Naive thymus-derived CD4-positive, alpha-beta T cell (primary cell): ENCODE data around the gene RUSC1. TPM values are rescaled to one million over a fixed set of nuclear protein-coding genes. Genes with fewer than 3 reads are reported as not detected.
A peak's percentile ranks its signal among the peaks of the same experiment; 100 is the strongest.

Experiments
- ATAC-seq: fragments of 150-1000 bp; cut with Tn5 transposase; 2 replicates; pipeline ENCODE4 v1.10.0; 2021; ENCODE audit warnings: mild to moderate bottlenecking, moderate library complexity
- CTCF ChIA-PET: fragments of 350-600 bp; sonication (Branson Sonifier 250); formaldehyde crosslinking; loops from one replicate; lab custom pipeline; 2021; ENCODE audit warnings: antibody characterized with exemption; lab: Charles Lee
- POLR2A ChIA-PET: fragments of 350-600 bp; sonication (Branson Sonifier 250); formaldehyde crosslinking; loops from one replicate; lab custom pipeline; 2021; ENCODE audit warnings: antibody characterized with exemption, inconsistent platforms; lab: Charles Lee
- DNase-seq, 9 donors: peaks; one replicate each; pipeline versions ENCODE4 v3.0.0 to v3.0.0-alpha.2; 2020 to 2022; ENCODE audit warnings: mixed read lengths in 1 of 9
- H3K27ac ChIP-seq: one replicate; pipeline ENCODE4 v1.7.0; 2013; ENCODE audit warnings: mild to moderate bottlenecking, low read depth, low read length, moderate library complexity
- H3K27me3 ChIP-seq, 2 donors: one replicate each; pipeline ENCODE4 v1.7.0; 2013; ENCODE audit warnings: low read length in 2 of 2, mild to moderate bottlenecking in 2 of 2, moderate library complexity in 2 of 2; ENCODE audit not compliant: control insufficient read depth in 2 of 2, insufficient read depth in 2 of 2
- H3K36me3 ChIP-seq, 3 experiments: 1 replicate in 2 of 3; 2 replicates in 1 of 3; pipeline ENCODE4 v1.7.0; 2013; ENCODE audit warnings: low read length in 3 of 3, mild to moderate bottlenecking in 3 of 3, moderate library complexity in 1 of 3; ENCODE audit not compliant: insufficient read depth in 3 of 3, control insufficient read depth in 2 of 3
- H3K4me1 ChIP-seq, 2 donors: one replicate each; pipeline ENCODE4 v1.7.0; 2013; ENCODE audit warnings: low read length in 2 of 2, mild to moderate bottlenecking in 2 of 2, moderate library complexity in 1 of 2; ENCODE audit not compliant: control insufficient read depth in 2 of 2, insufficient read depth in 2 of 2
- H3K4me3 ChIP-seq: 2 replicates; pipeline ENCODE4 v1.7.0; 2013; ENCODE audit warnings: mild to moderate bottlenecking, low read length
- H3K9me3 ChIP-seq, 3 experiments: 1 replicate in 2 of 3; 2 replicates in 1 of 3; pipeline ENCODE4 v1.7.0; 2013; ENCODE audit warnings: low read length in 3 of 3; ENCODE audit not compliant: control insufficient read depth in 2 of 3
- H3K27ac Mint-ChIP-seq, 9 donors: one replicate each; pipeline ENCODE4 v1.8.0; 2020 to 2022; ENCODE audit warnings: mixed read lengths in 9 of 9, mild to moderate bottlenecking in 8 of 9, moderate library complexity in 5 of 9, inconsistent platforms in 2 of 9
- H3K27me3 Mint-ChIP-seq, 5 donors: one replicate each; pipeline ENCODE4 v1.8.0; 2021 to 2022; ENCODE audit warnings: mixed read lengths in 5 of 5, mild to moderate bottlenecking in 1 of 5
- H3K36me3 Mint-ChIP-seq, 5 donors: one replicate each; pipeline ENCODE4 v1.8.0; 2020 to 2022; ENCODE audit warnings: mixed read lengths in 5 of 5, mild to moderate bottlenecking in 3 of 5, inconsistent platforms in 1 of 5
- H3K4me1 Mint-ChIP-seq, 7 donors: one replicate each; pipeline ENCODE4 v1.8.0; 2020 to 2022; ENCODE audit warnings: mixed read lengths in 7 of 7, mild to moderate bottlenecking in 3 of 7, inconsistent platforms in 1 of 7
- H3K4me3 Mint-ChIP-seq, 10 donors: one replicate each; pipeline ENCODE4 v1.8.0; 2020 to 2022; ENCODE audit warnings: mild to moderate bottlenecking in 10 of 10, mixed read lengths in 10 of 10, moderate library complexity in 6 of 10, inconsistent platforms in 2 of 10
- H3K9me3 Mint-ChIP-seq, 11 donors: one replicate each; pipeline ENCODE4 v1.8.0; 2020 to 2022; ENCODE audit warnings: mixed read lengths in 11 of 11, mild to moderate bottlenecking in 4 of 11, inconsistent platforms in 1 of 11, moderate library complexity in 1 of 11
- intact Hi-C, 2 donors: fragments of 100-400 bp; cut with micrococcal nuclease; formaldehyde crosslinking; loops; one replicate each; pipeline ENCODE4 v1.15.1; 2023
- polyA plus RNA-seq, 2 donors: library from polyadenylated mRNA; unstranded; fragments of 300-500 nt; fragmentation: Illumina TruSeq; gene quantifications; one replicate each; pipeline ENCODE4 v1.2.3, GENCODE V29; 2021
- total RNA-seq, 6 experiments: library from RNA in 5 of 6; stranded (reverse) in 5 of 6; gene quantifications; 1 replicate in 5 of 6; 2 replicates in 1 of 6; pipeline ENCODE4 v1.2.3 and lab custom pipeline; 2021 to 2026

The RUSC1 gene
- total and polyA plus RNA-seq, 7 experiments from 2014 or later, result 6.8 to 26.8 (median 15.4) TPM

- no peaks in the 10 kb centered on the region for H3K27me3 ChIP-seq
- no peak overlapping the region for H3K27ac Mint-ChIP-seq
- no peaks in the 10 kb centered on the region for H3K9me3 ChIP-seq
- DNase-seq, result no peak
- H3K27me3 Mint-ChIP-seq, result peaks cover 15 to 30% (median 23%) of the 10 kb centered on the region in 5 donors
- ChIA-PET POLR2A (no interaction called here), CTCF (no interaction called here)
- no peaks in the 10 kb centered on the region for H3K36me3 ChIP-seq
- peaks cover 0 to 9% (median 2%) of the 10 kb centered on the region in 7 donors for H3K4me1 Mint-ChIP-seq
- H3K4me3 Mint-ChIP-seq, result no peak overlapping the region
- H3K9me3 Mint-ChIP-seq, result no peaks in the 10 kb centered on the region
- H3K27ac ChIP-seq, result no peak overlapping the region
- no peak for ATAC-seq
- no peak overlapping the region for H3K4me3 ChIP-seq
- intact Hi-C loops, result no loop called here
- H3K36me3 Mint-ChIP-seq, result peaks cover 0 to 2% (median 0%) of the 10 kb centered on the region in 5 donors
- H3K4me1 ChIP-seq, result no peaks in the 10 kb centered on the region
Measured at GRCh38 chr1:155300553-155301329, 20.0 kb upstream of the RUSC1 start.

GRCh38 chr1:155301342-155301841, 19.3 kb upstream of the RUSC1 start, which contains the start of gene PKLR:
Gene PKLR (minus strand): TSS chr1:155301438. CDS start chr1:155301395, 43 bp downstream.
- Mint-ChIP-seq H3K27ac (no peak within 1 kb of the TSS), H3K9me3 (no peaks in the 10 kb centered on the region), H3K27me3 (peaks cover 8 to 24% (median 16%) of the 10 kb centered on the region in 5 donors), H3K4me1 (peaks cover 0 to 5% (median 1%) of the 10 kb centered on the region in 7 donors), H3K36me3 (peaks cover 0 to 2% (median 0%) of the 10 kb centered on the region in 5 donors), H3K4me3 (no peak within 1 kb of the TSS)
- ATAC-seq (no peak), DNase-seq (no peak)
- H3K36me3 ChIP-seq, result no peaks in the 10 kb centered on the region
- ChIA-PET POLR2A (no interaction called here), CTCF (no interaction called here)
- intact Hi-C loops, result no loop called here
- H3K27ac ChIP-seq, result no peak within 1 kb of the TSS
- no peaks in the 10 kb centered on the region for H3K9me3 ChIP-seq
- no peaks in the 10 kb centered on the region for H3K4me1 ChIP-seq
- H3K27me3 ChIP-seq, result no peaks in the 10 kb centered on the region
- H3K4me3 ChIP-seq, result no peak within 1 kb of the TSS

- no peak for ATAC-seq
- CTCF ChIA-PET, result no interaction called here
- no peaks in the 10 kb centered on the region for H3K27me3 ChIP-seq
- Mint-ChIP-seq H3K36me3 (peaks cover 0 to 2% (median 0%) of the 10 kb centered on the region in 5 donors), H3K4me3 (no peak overlapping the region), H3K4me1 (peaks cover 5 to 14% (median 11%) of the 10 kb centered on the region in 7 donors), H3K27me3 (peaks cover 0 to 8% (median 0%) of the 10 kb centered on the region in 5 donors), H3K27ac (no peak overlapping the region), H3K9me3 (no peaks in the 10 kb centered on the region)
- DNase-seq, result no peak
- H3K27ac ChIP-seq, result no peak overlapping the region
- H3K9me3 ChIP-seq, result no peaks in the 10 kb centered on the region
- H3K4me1 ChIP-seq, result peaks cover 4 to 11% of the 10 kb centered on the region in 2 donors
- intact Hi-C loops, result no loop called here
- no peak overlapping the region for H3K4me3 ChIP-seq
- H3K36me3 ChIP-seq, result no peaks in the 10 kb centered on the region
- POLR2A ChIA-PET, result no interaction called here
Measured at GRCh38 chr1:155304558-155305063, 16.1 kb upstream of the RUSC1 start.

- peaks cover 0 to 8% (median 0%) of the 10 kb centered on the region in 5 donors for H3K27me3 Mint-ChIP-seq
- Histone ChIP-seq H3K36me3 (no peaks in the 10 kb centered on the region), H3K4me3 (no peak overlapping the region), H3K9me3 (no peaks in the 10 kb centered on the region), H3K27ac (no peak overlapping the region), H3K4me1 (peaks cover 11 to 20% of the 10 kb centered on the region in 2 donors), H3K27me3 (no peaks in the 10 kb centered on the region)
- POLR2A ChIA-PET, result interaction anchor here (0.6 kb wide), 1 partner anchor 54 kb away, joined by 3 read pairs; no protein-coding TSS in a partner anchor
- no peaks in the 10 kb centered on the region for H3K9me3 Mint-ChIP-seq
- peak overlapping the region in 3 of 9 donors; percentile 34 to 72 (median 56) for H3K27ac Mint-ChIP-seq
- CTCF ChIA-PET, result interaction anchor here (0.8 kb wide), 1 partner anchor 58 kb away, joined by 3 read pairs; no protein-coding TSS in a partner anchor
- H3K4me3 Mint-ChIP-seq, result peak overlapping the region in 2 of 10 donors; percentile 42 to 47
- peaks cover 10 to 26% (median 21%) of the 10 kb centered on the region in 7 donors for H3K4me1 Mint-ChIP-seq
- ATAC-seq (no peak), DNase-seq (no peak)
- peaks cover 0 to 9% (median 0%) of the 10 kb centered on the region in 5 donors for H3K36me3 Mint-ChIP-seq
- intact Hi-C loops, result no loop called here
Measured at GRCh38 chr1:155305881-155306391, 14.8 kb upstream of the RUSC1 start.

- no peaks in the 10 kb centered on the region for H3K27me3 ChIP-seq
- ChIA-PET CTCF (interaction anchor here (0.9 to 1.9 kb wide), 4 partner anchors 15 to 282 kb away, joined by 4 to 10 read pairs (median 6); partner anchors contain the start of gene ENTREP3), POLR2A (interaction anchor here (0.7 to 1.9 kb wide), 5 partner anchors 12 to 175 kb away, joined by 3 to 15 read pairs (median 4); no protein-coding TSS in a partner anchor)
- H3K36me3 ChIP-seq, result peaks cover 0 to 2% (median 0%) of the 10 kb centered on the region in 3 experiments
- no peaks in the 10 kb centered on the region for H3K9me3 ChIP-seq
- H3K9me3 Mint-ChIP-seq, result no peaks in the 10 kb centered on the region
- intact Hi-C loops, result no loop called here
- no peak for ATAC-seq
- no peaks in the 10 kb centered on the region for H3K27me3 Mint-ChIP-seq
- H3K36me3 Mint-ChIP-seq, result peaks cover 0 to 19% (median 2%) of the 10 kb centered on the region in 5 donors
- no peak for DNase-seq
- H3K4me1 Mint-ChIP-seq, result peaks cover 12 to 35% (median 27%) of the 10 kb centered on the region in 7 donors
- no peak overlapping the region for H3K27ac ChIP-seq
- peak overlapping the region in 5 of 10 donors; percentile 17 to 49 (median 34) for H3K4me3 Mint-ChIP-seq
- H3K4me3 ChIP-seq, result no peak overlapping the region
- H3K4me1 ChIP-seq, result peaks cover 11 to 20% of the 10 kb centered on the region in 2 donors
- peak overlapping the region in 7 of 9 donors; percentile 43 to 97 (median 94) for H3K27ac Mint-ChIP-seq
Measured at GRCh38 chr1:155307247-155307740, 13.4 kb upstream of the RUSC1 start.
